Hematopoietic multipotent progenitor cell treated with erythropoietin and hydrocortisone succinate and interleukin-3 and kit ligand, for 17 days (in vitro differentiated cells): Measurements from ENCODE around the gene HABP2.

Experiments
- DNase-seq: peaks from one replicate; pipeline ENCODE4 v3.0.0-alpha.2; 2015; ENCODE audit warnings: low spot score

The HABP2 gene

DNA sequence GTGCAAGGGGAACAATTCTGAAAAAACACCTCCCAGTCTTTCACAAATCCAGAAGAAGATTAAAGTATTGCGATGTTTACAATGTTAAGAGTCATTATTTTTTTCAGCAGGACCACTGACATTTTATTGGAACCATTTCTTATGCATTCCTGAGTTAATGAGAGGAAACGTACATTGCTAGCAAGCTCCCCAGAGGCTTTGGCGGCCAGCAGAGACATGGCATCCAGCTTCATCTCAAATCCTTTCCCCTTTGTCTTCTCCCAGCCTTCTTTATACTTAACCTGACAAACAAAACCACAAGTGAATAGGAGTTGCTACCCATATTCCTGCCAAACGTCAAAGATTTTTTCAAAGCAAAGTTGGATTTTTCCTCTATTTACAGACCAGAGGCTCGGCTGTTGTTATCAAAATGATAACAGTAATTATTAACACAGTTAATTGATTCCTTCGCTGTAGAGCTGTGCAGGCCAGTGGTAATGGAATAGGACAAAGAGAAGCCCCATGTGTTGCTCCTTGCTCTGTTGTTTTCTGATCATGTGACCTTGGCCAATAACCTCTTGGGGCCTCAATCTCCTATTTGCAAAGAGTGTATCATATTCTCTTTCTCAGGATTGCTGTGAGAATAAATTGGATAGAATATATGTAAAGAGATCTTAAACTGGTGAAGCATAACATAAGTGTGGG, 79.0 kb downstream of the HABP2 start:
- no peak for DNase-seq
